Measurements from ENCODE around the gene FKBP5. TPM values are rescaled to one million over a fixed set of nuclear protein-coding genes. Genes with fewer than 3 reads are reported as not detected.

FKBP5 gene
- total RNA-seq, 1 donor from 2014 or later, result 246 TPM

- Histone ChIP-seq H3K27me3 (no peaks in the 10 kb centered on the region), H3K9me3 (no peaks in the 10 kb centered on the region), H3K36me3 (peaks cover 0 to 19% of the 10 kb centered on the region in 2 donors), H3K4me3 (no peak overlapping the region), H3K27ac (no peak overlapping the region), H3K4me1 (peaks cover 47% of the 10 kb centered on the region)
- no peak for TF ChIP-seq POLR2A (IDR thresholded peaks at IDR 0.05)
- no peak for TF ChIP-seq CTCF (IDR thresholded peaks at IDR 0.05)
- no peak for TF ChIP-seq POLR2AphosphoS5 (IDR thresholded peaks at IDR 0.05; ENCODE audit: insufficient read depth in 1 of 2, low read depth in 1 of 2)
- intact Hi-C loops (cut with DNase I), result no loop called here
- DNase-seq (ENCODE audit: extremely low spot score in 2 of 2), result no peak
Measured at GRCh38 chr6:35650015-35650414, 38.7 kb downstream of the FKBP5 start.

- intact Hi-C loops (cut with DNase I), result no loop called here
- H3K4me1 ChIP-seq, result peaks cover 47% of the 10 kb centered on the region
- H3K9me3 ChIP-seq, result no peaks in the 10 kb centered on the region
- peaks cover 0 to 25% of the 10 kb centered on the region in 2 donors for H3K36me3 ChIP-seq
- TF ChIP-seq POLR2AphosphoS5 (IDR thresholded peaks at IDR 0.05; ENCODE audit: insufficient read depth in 1 of 2, low read depth in 1 of 2) (no peak), POLR2A (IDR thresholded peaks at IDR 0.05) (no peak), CTCF (IDR thresholded peaks at IDR 0.05) (no peak)
- no peaks in the 10 kb centered on the region for H3K27me3 ChIP-seq
- no peak overlapping the region for H3K27ac ChIP-seq
- DNase-seq (ENCODE audit: extremely low spot score in 2 of 2), result no peak
- H3K4me3 ChIP-seq, result no peak overlapping the region
Measured at GRCh38 chr6:35648203-35648602, 40.5 kb downstream of the FKBP5 start.

- Histone ChIP-seq H3K27ac (no peak overlapping the region), H3K27me3 (no peaks in the 10 kb centered on the region)
Measured at GRCh38 chr6:35647400-35647799, 41.3 kb downstream of the FKBP5 start.

GRCh38 chr6:35643162-35643535 lies 45.6 kb downstream of the FKBP5 start:
- peaks cover 43% of the 10 kb centered on the region for H3K4me1 ChIP-seq
- H3K9me3 ChIP-seq, result no peaks in the 10 kb centered on the region
- DNase-seq (ENCODE audit: extremely low spot score in 2 of 2), result no peak
- intact Hi-C loops (cut with DNase I), result no loop called here
- H3K27me3 ChIP-seq, result no peaks in the 10 kb centered on the region
- no peak overlapping the region for H3K4me3 ChIP-seq
- H3K27ac ChIP-seq, result no peak overlapping the region
- H3K36me3 ChIP-seq, result peaks cover 0 to 70% of the 10 kb centered on the region in 2 donors
- TF ChIP-seq POLR2AphosphoS5 (IDR thresholded peaks at IDR 0.05; ENCODE audit: insufficient read depth in 1 of 2, low read depth in 1 of 2) (no peak), POLR2A (IDR thresholded peaks at IDR 0.05) (no peak), CTCF (IDR thresholded peaks at IDR 0.05) (no peak)

More at GRCh38 chr6:35647400-35647799, 41.3 kb downstream of the FKBP5 start:
- H3K4me1 ChIP-seq, result peaks cover 52% of the 10 kb centered on the region
- H3K9me3 ChIP-seq, result no peaks in the 10 kb centered on the region
- TF ChIP-seq CTCF (IDR thresholded peaks at IDR 0.05) (no peak), POLR2AphosphoS5 (IDR thresholded peaks at IDR 0.05; ENCODE audit: insufficient read depth in 1 of 2, low read depth in 1 of 2) (no peak), POLR2A (IDR thresholded peaks at IDR 0.05) (no peak)
- peaks cover 0 to 29% of the 10 kb centered on the region in 2 donors for H3K36me3 ChIP-seq
- no peak overlapping the region for H3K4me3 ChIP-seq
- intact Hi-C loops (cut with DNase I), result no loop called here
- DNase-seq (ENCODE audit: extremely low spot score in 2 of 2), result no peak

GRCh38 chr6:35642471-35643161 lies 46.1 kb downstream of the FKBP5 start:
- H3K4me1 ChIP-seq, result peaks cover 38% of the 10 kb centered on the region
- TF ChIP-seq POLR2AphosphoS5 (IDR thresholded peaks at IDR 0.05; ENCODE audit: insufficient read depth in 1 of 2, low read depth in 1 of 2) (no peak), POLR2A (IDR thresholded peaks at IDR 0.05) (no peak), CTCF (IDR thresholded peaks at IDR 0.05) (no peak)

More at GRCh38 chr6:35642471-35643161, 46.1 kb downstream of the FKBP5 start:
- Histone ChIP-seq H3K36me3 (peaks cover 0 to 74% of the 10 kb centered on the region in 2 donors), H3K27ac (no peak overlapping the region), H3K9me3 (no peaks in the 10 kb centered on the region), H3K4me3 (no peak overlapping the region), H3K27me3 (no peaks in the 10 kb centered on the region)
- DNase-seq (ENCODE audit: extremely low spot score in 2 of 2), result no peak
- intact Hi-C loops (cut with DNase I), result no loop called here
